HG03280 (cell line): ENCODE data around the gene PIK3R1.
"Not testable (repeated sequence)": the region's sequence is repeated elsewhere in the genome, so short reads cannot be mapped to it uniquely, and the experiment has no call there.

Experiments
- ATAC-seq: cut with Tn5 transposase; IDR thresholded peaks from one replicate; pipeline ENCODE4 v1.9.1; 2021; ENCODE audit warnings: mild to moderate bottlenecking, moderate library complexity; ENCODE audit not compliant: unreplicated experiment

PIK3R1 gene

GRCh38 chr5:68192679-68193060, 22.9 kb upstream of the PIK3R1 start:
- ATAC-seq: no peak

GRCh38 chr5:68193481-68194036, 22.0 kb upstream of the PIK3R1 start:
- ATAC-seq: no peak

GRCh38 chr5:68194386-68194785, 21.2 kb upstream of the PIK3R1 start:
- no peak for ATAC-seq

GRCh38 chr5:68195137-68195536, 20.4 kb upstream of the PIK3R1 start:
- no peak for ATAC-seq

- peak; percentile 67 for ATAC-seq
Measured at GRCh38 chr5:68196876-68197275, 18.7 kb upstream of the PIK3R1 start.

GRCh38 chr5:68200288-68200687, 15.3 kb upstream of the PIK3R1 start:
- no peak for ATAC-seq

- ATAC-seq: not testable (repeated sequence)
Measured at GRCh38 chr5:68210654-68211053, 4.9 kb upstream of the PIK3R1 start.

- ATAC-seq: no peak
Measured at GRCh38 chr5:68214482-68215207, 911 bp upstream of the PIK3R1 start.

- ATAC-seq: peak; percentile 50
Measured at GRCh38 chr5:68215898-68216244, 315 bp downstream of the PIK3R1 start.

GRCh38 chr5:68216245-68217046, 890 bp downstream of the PIK3R1 start:
- ATAC-seq: peak; percentile 23

GRCh38 chr5:68217047-68217355, 1.4 kb downstream of the PIK3R1 start:
- ATAC-seq: no peak

GRCh38 chr5:68217528-68217927, 2.0 kb downstream of the PIK3R1 start:
- no peak for ATAC-seq

- no peak for ATAC-seq
Measured at GRCh38 chr5:68219161-68219816, 3.7 kb downstream of the PIK3R1 start.

GRCh38 chr5:68220260-68220659, 4.7 kb downstream of the PIK3R1 start:
- ATAC-seq: no peak

GRCh38 chr5:68220914-68221313, 5.4 kb downstream of the PIK3R1 start:
- no peak for ATAC-seq

GRCh38 chr5:68221488-68221887, 5.9 kb downstream of the PIK3R1 start:
- no peak for ATAC-seq

GRCh38 chr5:68222310-68222709, 6.8 kb downstream of the PIK3R1 start:
- ATAC-seq: no peak

- ATAC-seq: no peak
Measured at GRCh38 chr5:68222824-68223354, 7.3 kb downstream of the PIK3R1 start.

GRCh38 chr5:68223904-68224303, 8.3 kb downstream of the PIK3R1 start:
- no peak for ATAC-seq

- ATAC-seq: no peak
Measured at GRCh38 chr5:68224509-68225187, 9.1 kb downstream of the PIK3R1 start.
